Breast epithelium (tissue), 4 donors: Measurements from ENCODE around the gene C2CD4D. TPM values are rescaled to one million over a fixed set of nuclear protein-coding genes. Genes with fewer than 3 reads are reported as not detected.

Source experiments
- DNase-seq, 2 donors: peaks; one replicate each; pipeline ENCODE4 v3.0.0-alpha.2; 2019; ENCODE audit warnings: low spot score in 2 of 2
- H3K27ac ChIP-seq, 2 donors: fragments of 200-600 bp; sonication (generic) in 1 of 2; one replicate each; pipeline ENCODE4 v1.5.1; 2016 to 2019; ENCODE audit warnings: mild to moderate bottlenecking in 1 of 2
- H3K27me3 ChIP-seq, 2 donors: fragments of 200-600 bp; sonication (generic) in 1 of 2; one replicate each; pipeline versions ENCODE4 v1.5.1 to v1.6.0; 2017 to 2019; ENCODE audit warnings: control low read depth in 1 of 2, mild to moderate bottlenecking in 1 of 2
- H3K36me3 ChIP-seq: fragments of 200-600 bp; one replicate; pipeline ENCODE4 v1.5.1; 2019
- H3K4me1 ChIP-seq, 2 donors: fragments of 200-600 bp; sonication (generic); one replicate each; pipeline ENCODE4 v1.5.1; 2016 to 2019; ENCODE audit warnings: control low read depth in 1 of 2
- H3K4me3 ChIP-seq, 3 donors: fragments of 200-600 bp; sonication (generic); 1 replicate in 2 of 3; 2 replicates in 1 of 3; pipeline ENCODE4 v1.5.1; 2016 to 2019; ENCODE audit warnings: mild to moderate bottlenecking in 3 of 3, moderate library complexity in 2 of 3
- H3K9me3 ChIP-seq, 2 donors: fragments of 200-600 bp; sonication (generic) in 1 of 2; one replicate each; pipeline ENCODE4 v1.5.1; 2016 to 2019; ENCODE audit warnings: control low read depth in 1 of 2
- CTCF ChIP-seq, 3 donors: fragments of 450-650 bp; IDR thresholded peaks; one replicate each; pipeline ENCODE4 v1.5.1; 2016 to 2017; ENCODE audit warnings: antibody characterized with exemption in 3 of 3, mild to moderate bottlenecking in 3 of 3, moderate library complexity in 3 of 3
- POLR2A ChIP-seq: fragments of 450-650 bp; IDR thresholded peaks from one replicate; pipeline ENCODE4 v1.6.1; 2016; ENCODE audit warnings: antibody characterized with exemption, mild to moderate bottlenecking, moderate library complexity
- POLR2AphosphoS5 ChIP-seq, 3 donors: sonication (generic); formaldehyde crosslinking; IDR thresholded peaks; one replicate each; pipeline ENCODE4 v1.6.1; 2017; ENCODE audit warnings: antibody characterized with exemption in 3 of 3
- intact Hi-C: fragments of 100-400 bp; cut with DNase I; formaldehyde crosslinking; loops from one replicate; pipeline ENCODE4 v1.15.1; 2023; ENCODE audit warnings: low total_unique reads
- total RNA-seq, 3 donors: library from RNA; depleted of rRNA; stranded (reverse); fragments of >200 nt; gene quantifications; one replicate each; pipeline ENCODE4 v1.1.0, GENCODE V29; 2016

The C2CD4D gene
- total RNA-seq, 3 donors from 2014 or later: 0.32 to 0.73 TPM; not detected in 1

DNA sequence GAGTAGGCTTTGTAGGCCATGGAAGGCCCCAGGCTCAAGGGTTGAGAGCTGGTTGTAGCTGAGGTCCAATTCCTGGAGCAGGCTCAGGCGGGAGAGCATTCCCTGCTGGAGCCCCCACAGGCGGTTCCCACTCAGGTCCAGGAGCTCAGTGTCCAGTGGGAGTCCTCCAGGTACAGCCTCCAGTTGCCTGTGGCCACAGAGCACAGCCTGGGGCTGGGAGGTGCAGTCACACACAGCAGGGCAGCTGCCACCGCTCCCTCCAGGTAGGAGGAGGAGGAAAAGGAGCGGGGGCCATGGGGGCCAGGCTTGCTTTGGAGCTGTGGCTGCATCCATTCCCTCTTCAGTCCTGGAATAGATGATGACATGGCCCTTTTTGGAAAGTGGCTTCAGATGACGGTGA is 37.2 kb downstream of the C2CD4D start:
- H3K27me3 ChIP-seq: no peaks in the 10 kb centered on the region
- no peaks in the 10 kb centered on the region for H3K9me3 ChIP-seq
- H3K4me1 ChIP-seq: no peaks in the 10 kb centered on the region
- TF ChIP-seq POLR2AphosphoS5 (IDR thresholded peaks at IDR 0.05) (no peak), POLR2A (no peak), CTCF (IDR thresholded peaks at IDR 0.05) (no peak)
- no peaks in the 10 kb centered on the region for H3K36me3 ChIP-seq
- H3K4me3 ChIP-seq: no peak overlapping the region
- no peak for DNase-seq
- intact Hi-C loops: no loop called here
- no peak overlapping the region for H3K27ac ChIP-seq

- intact Hi-C loops: no loop called here
- Histone ChIP-seq H3K4me1 (no peaks in the 10 kb centered on the region), H3K27ac (no peak overlapping the region), H3K27me3 (no peaks in the 10 kb centered on the region), H3K4me3 (no peak overlapping the region), H3K36me3 (no peaks in the 10 kb centered on the region), H3K9me3 (no peaks in the 10 kb centered on the region)
- TF ChIP-seq POLR2AphosphoS5 (IDR thresholded peaks at IDR 0.05) (no peak), CTCF (IDR thresholded peaks at IDR 0.05) (no peak), POLR2A (no peak)
- DNase-seq: no peak
Observed at GRCh38 chr1:151801846-151802245, 37.8 kb downstream of the C2CD4D start.

GRCh38 chr1:151801310-151801820 is 38.3 kb downstream of the C2CD4D start:
- H3K27ac ChIP-seq: no peak overlapping the region
- no peaks in the 10 kb centered on the region for H3K36me3 ChIP-seq
- intact Hi-C loops: no loop called here
- no peaks in the 10 kb centered on the region for H3K4me1 ChIP-seq
- no peaks in the 10 kb centered on the region for H3K27me3 ChIP-seq
- no peak overlapping the region for H3K4me3 ChIP-seq
- no peak for TF ChIP-seq POLR2AphosphoS5 (IDR thresholded peaks at IDR 0.05)
- no peak for TF ChIP-seq POLR2A
- TF ChIP-seq CTCF (IDR thresholded peaks at IDR 0.05): no peak
- H3K9me3 ChIP-seq: no peaks in the 10 kb centered on the region
- DNase-seq: no peak

DNA sequence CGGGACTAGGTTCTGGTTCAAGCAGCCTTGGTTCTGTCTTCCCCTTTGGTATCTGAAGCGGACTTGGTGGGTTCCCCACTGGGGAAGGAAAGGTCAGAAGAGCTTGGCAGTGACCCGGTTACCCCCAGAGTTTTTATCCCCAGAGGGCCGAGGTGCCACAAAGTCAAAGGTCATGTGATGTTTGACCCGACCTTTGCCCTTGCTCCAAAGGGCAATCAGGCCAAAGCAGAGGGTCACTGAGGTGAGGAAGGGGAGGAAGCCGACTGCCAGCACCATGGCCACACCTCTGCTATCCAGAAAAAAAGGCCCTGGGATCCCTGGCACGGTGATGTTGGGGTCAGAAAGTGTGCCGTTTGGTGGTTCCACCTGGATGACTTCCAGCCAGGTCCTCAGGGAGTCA is 38.8 kb downstream of the C2CD4D start:
- Histone ChIP-seq H3K9me3 (no peaks in the 10 kb centered on the region), H3K36me3 (no peaks in the 10 kb centered on the region), H3K27ac (no peak overlapping the region), H3K4me1 (no peaks in the 10 kb centered on the region), H3K27me3 (no peaks in the 10 kb centered on the region), H3K4me3 (no peak overlapping the region)
- intact Hi-C loops: no loop called here
- TF ChIP-seq POLR2A (no peak), CTCF (IDR thresholded peaks at IDR 0.05) (no peak), POLR2AphosphoS5 (IDR thresholded peaks at IDR 0.05) (no peak)
- DNase-seq: no peak

GRCh38 chr1:151799179-151800022 is 40.2 kb downstream of the C2CD4D start:
- intact Hi-C loops: no loop called here
- Histone ChIP-seq H3K4me3 (no peak overlapping the region), H3K27me3 (no peaks in the 10 kb centered on the region), H3K9me3 (no peaks in the 10 kb centered on the region), H3K27ac (no peak overlapping the region), H3K4me1 (no peaks in the 10 kb centered on the region), H3K36me3 (no peaks in the 10 kb centered on the region)
- no peak for DNase-seq
- TF ChIP-seq CTCF (IDR thresholded peaks at IDR 0.05) (no peak), POLR2AphosphoS5 (IDR thresholded peaks at IDR 0.05) (no peak), POLR2A (no peak)
